GM19025 (cell line): ENCODE results near the gene KCTD19.
"Not testable (repeated sequence)": the region's sequence is repeated elsewhere in the genome, so short reads cannot be mapped to it uniquely, and the experiment has no call there.

Source experiments
- ATAC-seq: cut with Tn5 transposase; IDR thresholded peaks from one replicate; pipeline ENCODE4 v1.9.1; 2021; ENCODE audit warnings: mild to moderate bottlenecking, low read depth, moderate library complexity; ENCODE audit not compliant: unreplicated experiment

KCTD19 gene

DNA sequence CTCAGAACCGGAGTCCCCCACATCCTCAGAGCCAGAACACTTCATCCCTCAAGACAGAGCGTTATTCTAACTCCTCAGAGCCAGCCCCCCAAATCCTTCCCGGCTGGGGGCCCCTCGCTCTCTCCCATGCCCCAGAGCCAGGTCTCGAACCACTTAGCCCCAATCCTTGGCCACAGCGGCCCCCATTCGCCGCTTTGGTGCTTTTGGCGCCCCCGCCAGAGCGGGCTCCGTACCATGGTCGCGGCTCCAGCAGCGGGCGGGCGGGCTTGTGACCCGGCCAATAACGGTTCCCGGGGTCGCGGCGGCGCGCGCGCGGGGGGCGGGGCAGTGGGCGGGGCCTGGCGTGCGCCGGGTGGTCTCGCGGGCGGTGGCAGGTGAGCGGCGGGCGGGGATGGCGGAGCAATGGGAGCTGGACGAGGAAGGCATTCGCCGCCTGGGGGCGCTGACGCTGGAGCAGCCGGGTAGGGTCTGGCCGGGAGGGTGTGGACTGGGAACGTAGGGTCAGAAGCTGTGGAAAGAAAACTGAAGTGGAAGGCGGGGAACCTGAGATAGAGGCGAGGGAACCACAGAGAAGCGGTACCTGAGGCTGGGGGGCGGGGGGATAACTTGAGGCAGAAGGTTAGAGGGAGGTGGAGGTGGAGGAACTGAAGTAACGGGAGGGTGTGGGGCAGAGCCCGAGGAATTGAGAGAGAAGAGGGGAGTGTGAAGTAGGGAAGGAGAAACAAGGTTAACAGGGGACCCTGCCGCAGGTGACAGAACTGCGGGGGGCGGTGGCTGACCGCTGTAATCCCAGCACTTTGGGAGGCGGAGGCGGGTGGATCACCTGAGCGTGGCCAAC, at the start of gene KCTD19, which contains the start of gene LRRC36:
KCTD19 (minus strand) TSS at position 270 of the 838 bp plus-strand sequence; CDS start at position 236, 34 bp downstream.
LRRC36 (plus strand) TSS at position 344 of the 838 bp plus-strand sequence; CDS start at position 392, 48 bp downstream.
- no peak for ATAC-seq

DNA sequence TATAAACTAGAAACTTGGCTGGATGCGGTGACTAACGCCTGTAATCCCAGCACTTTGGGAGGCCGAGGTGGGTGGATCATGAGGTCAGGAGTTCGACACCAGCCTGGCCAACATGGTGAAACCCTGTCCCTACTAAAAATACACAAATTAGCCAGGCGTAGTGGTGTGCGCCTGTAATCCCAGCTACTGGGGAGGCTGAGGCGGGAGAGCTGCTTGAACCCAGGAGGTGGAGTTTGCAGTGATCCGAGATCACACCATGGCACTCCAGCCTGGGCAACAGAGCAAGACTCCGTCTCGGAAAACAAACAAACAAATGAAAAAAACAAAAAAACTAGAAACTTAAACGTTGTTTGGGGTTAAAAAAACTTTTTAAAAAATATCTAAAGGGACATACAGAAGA, 49.5 kb upstream of the KCTD19 start:
- ATAC-seq, result not testable (repeated sequence)

DNA sequence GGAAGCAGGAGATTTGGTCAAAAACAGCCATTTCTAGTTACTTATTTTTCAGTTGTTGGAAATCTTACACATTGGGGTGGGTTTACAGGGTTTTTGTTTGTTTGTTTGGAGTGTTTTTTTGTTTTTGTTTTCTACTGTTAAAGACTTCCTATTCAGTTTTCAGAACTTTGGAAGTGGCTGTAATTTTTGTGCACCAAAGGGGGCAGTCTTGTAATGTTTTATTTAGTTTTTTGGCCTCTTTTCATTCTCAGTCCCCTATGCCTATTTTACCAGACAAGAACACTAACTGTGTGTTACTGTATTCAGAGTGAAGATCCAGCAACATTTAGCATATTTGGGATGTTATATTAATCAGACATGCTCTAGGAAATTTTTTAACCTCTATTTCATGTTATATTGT, 46.1 kb upstream of the KCTD19 start:
- no peak for ATAC-seq

DNA sequence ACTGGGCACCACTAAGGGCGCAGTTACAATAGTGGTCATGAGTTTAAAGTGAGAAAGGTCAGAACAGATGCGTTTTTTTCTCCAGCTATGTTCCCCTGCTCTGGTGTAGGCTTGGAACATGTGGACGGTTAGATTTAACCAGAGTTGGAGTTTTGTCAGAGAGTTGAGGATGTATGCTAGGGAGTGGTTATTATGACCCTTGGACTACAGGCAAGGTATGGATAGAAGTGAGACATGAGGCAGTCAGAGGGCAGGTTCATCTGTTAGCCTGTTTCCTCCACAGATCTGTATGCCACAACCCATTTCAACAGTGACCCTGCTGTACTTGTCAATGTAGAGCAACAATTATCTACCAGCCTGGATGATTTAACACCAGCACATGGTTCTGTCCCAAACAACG, 44.1 kb upstream of the KCTD19 start:
- ATAC-seq, result no peak

DNA sequence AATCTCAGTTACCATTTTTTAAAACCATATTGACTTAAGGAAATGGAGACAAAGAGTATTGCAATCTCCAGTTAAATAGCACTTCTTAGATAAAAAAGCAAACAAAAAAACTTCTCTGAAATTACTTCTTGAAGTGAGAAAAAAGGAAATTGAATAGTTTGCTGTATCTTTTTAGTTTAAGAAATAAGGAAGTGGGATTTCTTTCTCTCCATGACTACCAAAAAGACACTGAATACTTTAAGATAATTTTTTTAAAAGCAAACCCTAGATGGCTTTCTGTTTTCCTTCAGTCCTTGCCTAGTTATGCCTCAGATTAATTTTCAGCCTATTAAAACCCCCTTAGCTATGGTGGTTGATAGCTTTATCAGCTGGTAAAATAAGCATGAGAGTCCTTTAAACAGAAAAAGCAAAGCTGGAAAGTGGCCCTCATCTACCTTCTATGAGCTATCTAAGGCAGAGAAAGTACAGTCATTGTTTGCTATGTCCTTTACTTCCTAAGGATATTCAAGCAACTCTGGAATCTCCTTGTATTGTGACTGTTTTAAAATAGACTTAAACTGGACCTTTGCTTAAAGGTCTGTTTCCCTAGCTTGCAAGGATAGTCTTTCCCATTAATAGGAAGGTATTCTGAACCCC, 38.2 kb upstream of the KCTD19 start:
- no peak for ATAC-seq

DNA sequence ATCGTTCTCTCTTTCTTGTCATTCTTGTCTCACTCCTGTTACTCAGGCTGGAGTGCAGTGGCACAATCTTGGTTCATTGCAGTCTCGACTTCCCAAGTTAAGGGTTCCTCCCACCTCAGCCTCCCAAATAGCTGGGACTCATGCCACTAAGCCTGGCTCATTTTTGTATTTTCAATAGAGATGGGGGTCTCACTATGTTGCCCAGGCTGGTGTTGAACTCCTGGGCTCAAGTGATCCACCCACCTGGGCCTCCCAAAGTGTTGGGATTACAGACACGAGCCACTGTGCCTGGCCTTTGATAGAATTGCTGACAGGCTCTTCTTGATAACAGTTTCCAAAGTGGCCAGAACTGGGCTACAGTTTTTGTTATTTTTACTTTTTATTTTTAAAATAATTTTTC, 34.5 kb upstream of the KCTD19 start:
- ATAC-seq, result no peak

DNA sequence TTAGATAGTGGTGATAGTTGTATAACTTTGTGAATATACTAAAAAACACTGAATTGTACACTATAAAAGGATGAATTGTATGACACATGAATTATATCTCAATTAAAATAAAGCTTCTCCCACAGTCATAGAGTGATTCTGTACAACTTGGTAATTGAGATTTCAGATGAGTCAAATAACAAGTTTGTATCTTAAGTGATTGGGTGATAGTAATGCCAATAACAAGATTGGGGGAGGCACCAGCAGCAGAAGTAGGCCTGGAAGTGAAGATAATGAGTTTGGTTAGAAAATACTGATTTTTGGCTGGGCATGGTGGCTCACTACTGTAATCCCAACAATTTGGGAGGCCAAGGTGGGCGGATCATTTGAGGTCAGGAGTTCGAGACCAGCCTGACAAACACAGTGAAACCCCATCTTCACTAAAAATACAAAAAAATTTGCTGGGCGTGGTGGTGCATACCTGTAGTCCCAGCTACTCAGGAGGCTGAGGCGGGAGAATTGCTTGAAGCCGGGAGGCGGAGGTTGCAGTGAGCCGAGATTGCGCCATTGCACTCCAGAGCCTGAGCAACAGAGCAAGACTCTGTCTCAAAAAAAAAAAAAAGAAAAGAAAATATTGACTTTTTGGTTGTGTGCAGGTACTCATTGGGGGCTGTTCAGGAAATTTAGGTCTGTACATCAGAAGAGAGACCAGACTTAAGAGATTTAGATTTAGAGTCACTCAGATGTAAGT, 33.2 kb upstream of the KCTD19 start:
- ATAC-seq, result not testable (repeated sequence)

DNA sequence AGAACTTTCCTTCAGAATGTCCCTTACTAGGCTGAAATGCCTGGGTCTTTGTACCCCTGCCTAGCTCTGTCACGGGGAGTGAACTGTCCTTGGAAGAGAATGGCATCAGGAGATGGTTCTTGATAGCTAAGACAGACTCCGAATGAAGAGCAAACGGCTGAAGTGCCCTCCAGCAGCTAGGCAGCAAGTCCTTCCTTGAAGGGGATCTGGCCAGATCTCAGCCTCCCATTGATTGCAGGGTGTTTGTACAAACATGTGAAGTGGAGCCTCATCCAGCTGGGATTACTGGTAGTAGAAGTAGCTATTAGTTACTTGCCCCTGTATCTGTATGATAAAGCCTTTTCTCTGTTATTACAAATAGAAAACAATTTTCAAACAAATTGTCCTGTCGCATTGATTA, 31.0 kb upstream of the KCTD19 start:
- no peak for ATAC-seq

DNA sequence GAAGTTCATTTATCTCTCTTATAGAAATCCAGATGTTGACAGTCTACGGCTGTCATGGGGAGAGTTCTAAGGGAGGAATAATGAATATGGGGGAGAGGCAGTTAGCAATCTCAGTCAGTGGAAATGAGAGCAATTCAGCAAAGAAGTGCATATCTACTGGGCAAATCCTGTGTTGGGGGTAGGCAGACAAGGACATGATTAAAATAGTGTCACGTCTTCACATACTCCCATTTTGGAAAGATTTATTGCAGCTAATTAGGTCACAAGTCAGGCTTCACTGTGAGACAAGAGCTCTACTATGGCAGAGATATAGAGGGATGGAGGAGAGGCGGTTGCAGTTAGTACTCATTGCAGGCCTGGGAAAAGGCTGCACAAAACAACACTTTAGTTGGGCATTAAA, 29.9 kb upstream of the KCTD19 start:
- ATAC-seq, result no peak

DNA sequence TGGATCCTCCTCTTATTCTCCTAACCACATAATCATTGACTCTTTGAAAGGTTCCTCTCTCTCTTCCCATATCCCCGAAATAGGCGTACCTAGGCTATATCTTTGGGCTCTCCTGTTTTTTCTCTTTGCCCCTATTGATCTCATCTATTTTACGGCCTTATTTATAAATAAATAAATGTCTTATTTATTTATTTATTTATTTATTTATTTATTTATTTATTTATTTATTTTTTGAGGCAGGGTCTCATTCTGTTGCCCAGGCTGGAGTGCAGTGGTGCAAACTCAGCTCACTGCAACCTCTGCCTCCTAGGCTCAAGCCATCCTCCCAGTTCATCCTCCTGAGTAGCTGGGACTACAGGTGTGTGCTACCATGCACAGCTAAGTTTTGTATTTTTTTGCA, 25.9 kb upstream of the KCTD19 start:
- ATAC-seq, result not testable (repeated sequence)

DNA sequence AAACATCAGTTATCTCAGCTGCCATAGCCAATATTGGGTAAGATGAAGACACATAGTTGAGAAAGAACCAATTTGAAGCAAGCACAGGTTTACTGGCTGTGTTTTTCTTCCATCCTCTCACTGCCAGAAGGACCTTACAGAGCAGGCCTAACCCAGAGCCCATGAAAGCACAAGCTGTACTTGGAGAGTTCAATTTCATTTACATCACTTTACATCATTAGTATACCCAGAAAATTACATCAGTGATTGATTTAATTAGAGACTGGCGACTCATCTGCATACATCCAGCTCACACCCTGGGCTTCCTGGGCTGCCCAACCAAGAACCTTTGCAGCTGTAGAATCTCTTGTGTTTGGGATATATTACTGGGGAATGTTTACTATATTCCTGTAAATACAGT, 23.8 kb upstream of the KCTD19 start:
- ATAC-seq, result no peak

DNA sequence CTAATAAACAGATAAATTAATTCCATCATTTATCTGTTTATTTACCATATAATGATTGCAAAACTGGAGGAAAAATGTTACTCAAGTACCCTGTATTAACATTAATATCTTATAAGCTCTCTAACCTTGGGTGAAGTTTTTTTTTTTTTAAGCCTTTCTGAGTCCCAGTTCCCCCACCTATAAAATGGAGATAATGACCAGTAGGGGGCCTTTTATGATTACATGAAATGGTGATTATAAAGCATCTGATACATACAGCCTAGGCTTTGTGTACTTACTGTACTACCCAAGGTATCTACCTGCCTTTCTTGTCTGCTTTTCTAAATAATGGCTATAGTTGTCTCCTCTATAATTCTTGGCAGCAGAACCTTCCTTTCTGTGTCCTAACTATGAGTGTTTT, 22.6 kb upstream of the KCTD19 start:
- ATAC-seq, result no peak

DNA sequence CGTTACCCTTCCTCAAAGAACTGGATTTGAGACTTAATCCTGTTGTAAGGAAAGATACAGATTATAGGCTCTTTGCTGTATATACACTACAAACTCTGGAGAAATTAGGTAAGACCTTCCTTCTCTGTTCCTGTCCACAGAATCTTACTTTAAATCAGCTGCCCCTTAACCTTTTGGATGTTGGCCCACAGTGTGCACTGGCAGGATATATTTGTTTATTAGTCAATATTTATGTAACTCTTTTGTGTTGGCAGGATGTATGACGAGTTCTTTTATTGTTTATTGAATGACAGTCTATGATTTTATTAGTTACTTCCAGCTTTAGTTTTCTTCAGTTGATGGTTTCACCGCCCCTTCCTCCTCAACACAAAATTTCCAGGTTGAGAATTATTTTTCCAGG, 19.8 kb upstream of the KCTD19 start:
- ATAC-seq, result no peak

DNA sequence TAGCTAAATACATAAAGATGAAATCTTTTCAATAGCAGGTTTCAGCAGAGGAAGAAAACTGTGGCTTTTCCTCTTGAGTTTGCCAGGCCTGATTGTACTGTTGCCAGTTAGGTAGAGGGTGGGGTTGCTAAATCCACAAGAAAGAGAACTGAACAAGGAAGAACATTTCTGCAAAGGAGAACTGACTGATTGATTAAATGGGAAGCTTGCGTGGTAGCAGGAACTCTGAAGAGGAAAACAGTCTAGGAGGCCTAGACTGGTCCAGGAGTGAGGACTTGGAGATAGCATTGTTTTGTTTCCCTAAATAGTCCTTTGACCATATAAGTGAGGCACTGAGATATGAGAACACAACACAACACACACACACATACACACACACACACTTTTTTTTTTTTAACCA, 18.9 kb upstream of the KCTD19 start:
- no peak for ATAC-seq

DNA sequence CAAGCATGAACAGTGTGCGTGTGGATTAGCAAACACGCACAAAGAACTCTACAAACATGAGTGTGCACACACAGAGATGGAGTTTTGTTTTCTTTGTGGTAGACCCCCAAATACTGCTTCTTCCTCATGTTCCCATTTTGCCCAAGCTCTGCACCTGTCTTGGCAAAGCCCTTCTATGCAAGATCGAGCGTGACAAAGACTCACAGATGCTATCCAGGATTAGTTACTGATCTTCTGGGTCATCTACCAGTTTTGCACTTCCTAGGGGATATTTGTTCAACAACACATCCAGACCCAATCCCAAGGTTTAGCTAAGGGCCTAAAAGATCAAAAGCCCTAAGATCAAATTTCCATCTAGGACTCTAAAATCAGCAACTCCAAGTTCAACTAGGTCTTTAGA, 16.1 kb upstream of the KCTD19 start:
- no peak for ATAC-seq

DNA sequence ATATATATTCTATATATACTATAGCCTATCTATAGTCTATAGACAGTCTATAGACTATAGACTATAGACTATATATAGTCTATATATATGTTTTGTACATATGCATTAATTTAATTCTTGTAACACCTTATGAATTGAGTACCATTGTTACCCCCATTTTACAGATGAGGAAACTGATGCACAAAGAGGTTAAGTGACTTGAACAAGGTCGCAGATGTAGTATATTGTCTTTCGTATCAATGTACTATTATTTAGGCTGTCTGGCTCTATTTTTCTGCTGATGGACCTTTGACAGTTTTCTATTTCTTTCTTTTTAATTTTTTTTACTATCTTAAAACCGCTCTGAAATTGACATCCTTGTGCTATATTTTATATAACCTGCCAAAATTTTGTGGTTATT, 14.7 kb upstream of the KCTD19 start:
- no peak for ATAC-seq

DNA sequence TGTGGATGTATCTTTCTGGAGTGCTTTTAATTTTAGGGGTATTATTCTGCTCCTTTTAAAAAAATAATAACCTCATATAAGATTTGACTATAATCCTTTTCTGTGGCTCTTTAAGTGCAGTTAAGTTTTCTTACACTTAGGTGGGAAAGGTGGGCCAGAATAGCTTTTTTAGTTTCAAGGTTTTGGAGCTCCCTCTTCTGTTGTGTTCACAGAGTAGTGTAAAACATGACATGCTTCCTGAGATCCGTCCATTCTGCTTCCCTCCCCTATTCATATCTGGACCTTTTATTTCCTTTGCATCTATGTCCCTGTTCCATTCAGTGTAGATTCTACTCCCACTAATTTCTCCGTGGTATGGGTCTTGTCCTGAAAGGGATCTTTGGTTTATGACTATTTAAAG, 12.9 kb upstream of the KCTD19 start:
- no peak for ATAC-seq

DNA sequence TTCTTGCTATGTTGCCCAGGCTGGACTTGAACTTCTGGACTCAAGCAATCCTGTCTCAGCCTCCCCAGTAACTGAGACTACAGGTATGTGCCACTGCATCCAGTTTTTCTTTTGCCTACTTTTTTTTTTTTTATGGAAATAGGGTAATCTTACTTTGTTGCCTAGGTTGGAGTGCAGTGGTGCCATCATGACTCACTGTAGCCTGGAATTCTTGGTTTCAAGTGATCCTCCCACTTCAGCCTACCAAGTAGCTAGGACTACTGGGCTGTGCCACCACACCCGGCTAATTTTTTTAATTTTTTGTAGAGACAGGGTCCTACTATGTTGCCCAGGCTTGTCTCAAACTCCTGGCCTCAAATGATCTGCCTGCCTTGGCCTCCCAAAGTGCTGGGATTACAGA, 10.1 kb upstream of the KCTD19 start:
- ATAC-seq, result no peak

DNA sequence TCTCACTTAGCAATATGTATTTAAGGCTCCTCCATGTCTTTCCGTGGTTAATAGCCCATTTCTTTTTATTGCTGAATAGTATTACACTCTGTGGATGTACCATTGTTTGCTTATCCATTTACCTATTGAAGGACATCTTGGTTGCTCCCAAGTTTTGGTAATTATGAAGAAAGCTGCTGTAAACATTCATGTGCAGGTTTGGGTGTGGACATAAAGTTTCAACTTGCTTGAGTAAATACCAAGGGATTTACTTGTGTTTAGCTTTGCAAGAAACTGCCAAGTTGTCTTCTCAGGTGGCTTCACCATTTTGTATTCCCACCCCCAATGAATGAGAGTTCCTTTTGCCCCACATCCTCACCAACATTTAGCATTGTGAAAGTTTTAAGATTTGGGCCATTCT, 9.6 kb upstream of the KCTD19 start:
- no peak for ATAC-seq

DNA sequence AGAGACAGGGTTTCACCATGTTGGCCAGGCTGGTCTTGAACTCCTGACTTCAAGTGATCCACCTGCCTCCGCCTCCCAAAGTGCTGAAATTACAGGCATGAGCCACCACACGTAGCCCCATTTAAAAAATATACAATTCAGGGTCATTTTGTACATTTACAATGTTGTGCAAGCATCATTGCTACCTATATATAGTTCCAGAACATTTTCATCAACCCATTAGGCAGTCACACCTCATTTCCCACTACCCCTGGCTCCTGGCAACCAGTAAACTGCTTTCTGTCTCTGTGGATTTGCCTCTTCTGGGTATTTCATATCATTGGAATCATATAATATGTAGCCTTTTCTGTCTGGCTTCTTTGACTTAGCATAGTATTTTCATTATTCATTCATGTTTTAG, 6.8 kb upstream of the KCTD19 start:
- no peak for ATAC-seq

DNA sequence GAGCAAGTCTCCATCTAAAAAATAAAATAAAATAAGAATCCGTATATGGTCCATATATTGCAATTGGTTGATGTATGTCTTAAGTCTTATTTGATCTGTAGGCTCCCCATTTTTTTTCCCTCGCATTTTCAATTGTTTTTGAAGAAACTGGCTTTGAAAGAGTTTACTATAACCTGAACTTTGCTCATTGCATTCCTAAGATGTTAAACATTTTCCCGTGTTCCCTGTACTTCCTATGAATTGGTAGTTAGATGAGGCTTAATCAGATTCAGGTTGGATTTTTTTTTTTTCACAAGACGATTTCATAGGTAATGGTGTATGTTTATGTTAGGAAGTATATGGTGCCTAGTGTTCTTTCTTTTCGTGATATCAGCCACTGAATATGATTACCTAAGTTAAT, 3.4 kb upstream of the KCTD19 start:
- no peak for ATAC-seq
